K562 (cell line): ENCODE measurements around the gene KCTD1.

Experiments used
- BRF1 ChIP-seq: IDR thresholded peaks from 3 replicates; pipeline ENCODE4 v1.6.1; 2011; ENCODE audit warnings: borderline replicate concordance, mild to moderate bottlenecking; ENCODE audit not compliant: insufficient read length; ENCODE audit errors: extremely low read depth
- CTCF ChIP-seq, 3 experiments: IDR thresholded peaks in 2 of 3; conservative IDR thresholded peaks in 1 of 3; 2 replicates each; pipeline ENCODE4 v1.5.1; 2011 to 2012; ENCODE audit warnings: low read length in 3 of 3, mild to moderate bottlenecking in 3 of 3, control low read depth in 2 of 3, improper control_type of control experiment in 1 of 3, inconsistent platforms in 1 of 3, low read depth in 1 of 3, mixed read lengths in 1 of 3, moderate library complexity in 1 of 3; ENCODE audit not compliant: insufficient read depth in 2 of 3
- ETV1 ChIP-seq: fragments of 450-650 bp; conservative IDR thresholded peaks from 2 replicates; pipeline ENCODE4 v1.6.1; 2016; ENCODE audit warnings: missing genetic modification characterization, control low read depth, low read depth, missing compliant biosample characterization
- FOXP1 ChIP-seq: sonication (generic); formaldehyde crosslinking; IDR thresholded peaks from 2 replicates; pipeline ENCODE4 v1.8.0; 2022; ENCODE audit warnings: mild to moderate bottlenecking, missing genetic modification reagents
- IRF1 ChIP-seq: sonication (generic); formaldehyde crosslinking; IDR thresholded peaks from 2 replicates; pipeline ENCODE4 v1.8.0; 2022; ENCODE audit warnings: missing genetic modification reagents, mild to moderate bottlenecking, borderline replicate concordance
- L3MBTL2 ChIP-seq: fragments of 450-650 bp; IDR thresholded peaks from 2 replicates; pipeline ENCODE4 v1.6.1; 2016; ENCODE audit warnings: mild to moderate bottlenecking, moderate library complexity
- LARP7 ChIP-seq: fragments of 450-650 bp; IDR thresholded peaks from 2 replicates; pipeline ENCODE4 v1.6.1; 2016
- MAFF ChIP-seq: IDR thresholded peaks from 2 replicates; pipeline ENCODE4 v1.6.1; 2012; ENCODE audit warnings: low read length, improper control_type of control experiment
- SMC3 ChIP-seq: conservative IDR thresholded peaks from 2 replicates; pipeline ENCODE4 v1.6.1; 2011; ENCODE audit warnings: low read depth, low read length, improper control_type of control experiment; ENCODE audit not compliant: insufficient read depth
- SREBF2 ChIP-seq: sonication (generic); formaldehyde crosslinking; IDR thresholded peaks from 2 replicates; pipeline ENCODE4 v1.4.0; 2020; ENCODE audit warnings: mild to moderate bottlenecking, missing genetic modification reagents
- TAF1 ChIP-seq: IDR thresholded peaks from 2 replicates; pipeline ENCODE4 v1.6.1; 2011; ENCODE audit warnings: mild to moderate bottlenecking, low read length, moderate library complexity; ENCODE audit not compliant: insufficient read depth, control insufficient read depth, severe bottlenecking; ENCODE audit errors: extremely low read depth
- ZKSCAN8 ChIP-seq: fragments of 200-800 bp; sonication (Bioruptor generic); IDR thresholded peaks from 2 replicates; pipeline ENCODE4 v1.6.1; 2016; ENCODE audit warnings: missing genetic modification characterization, missing compliant biosample characterization
- ZNF384 ChIP-seq: IDR thresholded peaks from 2 replicates; pipeline ENCODE4 v1.6.1; 2012; ENCODE audit warnings: low read depth, low read length, improper control_type of control experiment
- TF ChIP-seq, protein P1 (sequence below): fragments of 250-450 bp; sonication (Bioruptor Pico); IDR thresholded peaks from 2 replicates; pipeline ENCODE4 v1.5.0; 2021

DNA sequence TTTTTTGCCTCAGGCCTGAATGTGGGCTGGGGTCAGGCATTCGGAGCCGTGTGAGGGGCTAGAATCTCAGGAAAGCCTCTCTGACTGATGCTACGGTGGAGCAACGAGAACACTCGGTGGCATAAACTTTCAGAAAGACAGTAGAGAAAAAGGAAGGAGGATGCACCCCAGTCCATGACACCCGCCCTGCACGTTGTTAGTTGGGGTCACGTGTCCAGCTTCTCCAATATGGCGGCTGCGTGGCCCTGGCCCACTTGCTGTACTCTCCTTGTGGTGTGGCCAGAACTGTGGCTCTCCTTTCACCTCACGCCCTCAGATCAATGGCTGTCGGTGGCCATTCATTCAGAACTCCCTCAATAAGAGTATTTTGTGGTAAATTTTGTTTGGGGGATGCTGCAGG, 131.2 kb downstream of the KCTD1 start:
- no peak for TF ChIP-seq MAFF
- peak; percentile 54; the same call in 1 of the 2 replicates for TF ChIP-seq L3MBTL2
- no peak for TF ChIP-seq CTCF (IDR thresholded peaks at IDR 0.05 in 2 of 3, conservative IDR thresholded peaks at IDR 0.05 in 1 of 3; ENCODE audit: insufficient read depth in 2 of 3, low read depth in 1 of 3, low read length in 3 of 3)
- TF ChIP-seq ZKSCAN8 (CRISPR knock-in tag) = no peak
- no peak for TF ChIP-seq ETV1 (tag)
- no peak for TF ChIP-seq LARP7
- TF ChIP-seq SREBF2 (CRISPR knock-in tag) = no peak
- TF ChIP-seq SMC3 = no peak
- TF ChIP-seq BRF1 = no peak
- no peak for TF ChIP-seq TAF1
- TF ChIP-seq, protein P1, sequence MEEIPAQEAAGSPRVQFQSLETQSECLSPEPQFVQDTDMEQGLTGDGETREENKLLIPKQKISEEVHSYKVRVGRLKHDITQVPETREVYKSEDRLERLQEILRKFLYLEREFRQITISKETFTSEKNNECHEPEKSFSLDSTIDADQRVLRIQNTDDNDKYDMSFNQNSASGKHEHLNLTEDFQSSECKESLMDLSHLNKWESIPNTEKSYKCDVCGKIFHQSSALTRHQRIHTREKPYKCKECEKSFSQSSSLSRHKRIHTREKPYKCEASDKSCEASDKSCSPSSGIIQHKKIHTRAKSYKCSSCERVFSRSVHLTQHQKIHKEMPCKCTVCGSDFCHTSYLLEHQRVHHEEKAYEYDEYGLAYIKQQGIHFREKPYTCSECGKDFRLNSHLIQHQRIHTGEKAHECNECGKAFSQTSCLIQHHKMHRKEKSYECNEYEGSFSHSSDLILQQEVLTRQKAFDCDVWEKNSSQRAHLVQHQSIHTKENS (CRISPR knock-in tag) = no peak
- no peak for TF ChIP-seq FOXP1 (CRISPR knock-in tag)
- no peak for TF ChIP-seq ZNF384
- TF ChIP-seq IRF1 (CRISPR knock-in tag) = no peak
